Kidney (tissue), 14 donors: ENCODE results near the gene LRRC34. TPM values are rescaled to one million over a fixed set of nuclear protein-coding genes. Genes with fewer than 3 reads are reported as not detected.

Experiments used
- DNase-seq, 5 donors: peaks; one replicate each; pipeline ENCODE4 v3.0.0-alpha.2; 2013 to 2020
- FAIRE-seq: peaks from 2 replicates; lab custom pipeline; 2012; peaks lifted over from hg19 to GRCh38; lab: Jason Lieb, UNC
- H3K27ac ChIP-seq, 2 donors: one replicate each; pipeline ENCODE4 v1.7.0; 2013; ENCODE audit warnings: low read depth in 2 of 2, low read length in 2 of 2, inconsistent platforms in 1 of 2
- H3K27me3 ChIP-seq: one replicate; pipeline ENCODE4 v1.7.1; 2013; ENCODE audit warnings: low read length, inconsistent platforms; ENCODE audit not compliant: control insufficient read depth, insufficient read depth
- H3K36me3 ChIP-seq, 3 donors: one replicate each; pipeline versions ENCODE4 v1.7.0 to v1.7.1; 2013; ENCODE audit warnings: low read length in 3 of 3, control low read depth in 1 of 3, inconsistent platforms in 1 of 3; ENCODE audit not compliant: insufficient read depth in 3 of 3, control insufficient read depth in 2 of 3
- H3K4me1 ChIP-seq, 3 donors: one replicate each; pipeline versions ENCODE4 v1.7.0 to v1.7.1; 2013; ENCODE audit warnings: low read length in 3 of 3, inconsistent platforms in 1 of 3, low read depth in 1 of 3; ENCODE audit not compliant: control insufficient read depth in 2 of 3, insufficient read depth in 2 of 3
- H3K4me3 ChIP-seq, 3 donors: one replicate each; pipeline versions ENCODE4 v1.7.0 to v1.8.1; 2013; ENCODE audit warnings: low read length in 3 of 3, control low read depth in 1 of 3, inconsistent platforms in 1 of 3
- H3K9ac ChIP-seq, 3 donors: one replicate each; pipeline versions ENCODE4 v1.7.0 to v1.7.1; 2013; ENCODE audit warnings: low read length in 3 of 3, control low read depth in 1 of 3, inconsistent platforms in 1 of 3
- H3K9me3 ChIP-seq, 3 donors: one replicate each; pipeline versions ENCODE4 v1.7.0 to v1.7.1; 2013; ENCODE audit warnings: low read length in 3 of 3, control low read depth in 1 of 3, inconsistent platforms in 1 of 3; ENCODE audit not compliant: control insufficient read depth in 2 of 3, insufficient read depth in 1 of 3
- CTCF ChIP-seq: IDR thresholded peaks from 3 replicates; pipeline ENCODE4 v1.5.1; 2012; ENCODE audit warnings: mild to moderate bottlenecking, moderate library complexity, borderline replicate concordance; ENCODE audit not compliant: insufficient read depth; ENCODE audit errors: extremely low read depth
- intact Hi-C: fragments of 100-400 bp; cut with DNase I; formaldehyde crosslinking; loops from one replicate; pipeline ENCODE4 v1.11.1; 2022
- polyA plus RNA-seq: library from polyadenylated mRNA; stranded (reverse); fragments of 350-450 nt; fragmentation: Illumina TruSeq; extraction: RNeasy Lipid Tissue Mini Kit (QIAGEN cat#74804); gene quantifications from one replicate; pipeline ENCODE4 v1.2.3, GENCODE V29; 2014; ENCODE audit warnings: low read depth, low replicate concordance; ENCODE audit not compliant: insufficient read depth
- total RNA-seq: library from RNA; stranded (reverse); fragmentation: NEBNext Ultra II Directional; extraction: Animal tissue kit (Norgen Biotek cat#: 25700); gene quantifications from one replicate; pipeline ENCODE4 v1.2.1, GENCODE V29; 2021
- donor health status: control.
- donor health status: control.
- donor health status: control.
- donor health status: control.
- donor health status: control.
- donor health status: DM: yes; HTN: yes; CAD: no.
- donor health status: Normal renal cell carcinoma (clear cell type).

The LRRC34 gene
- total and polyA plus RNA-seq, 2 donors from 2014 or later = 4.0 to 5.7 TPM

- H3K4me1 ChIP-seq = no peaks in the 10 kb centered on the region
- intact Hi-C loops = no loop called here
- no peak overlapping the region for H3K9ac ChIP-seq
- no peak for TF ChIP-seq CTCF
- peaks cover 0 to 21% (median 8%) of the 10 kb centered on the region in 3 donors for H3K36me3 ChIP-seq
- DNase-seq (no peak), FAIRE-seq (no peak)
- no peak overlapping the region for H3K27ac ChIP-seq
- no peak overlapping the region for H3K4me3 ChIP-seq
- no peaks in the 10 kb centered on the region for H3K27me3 ChIP-seq
- no peaks in the 10 kb centered on the region for H3K9me3 ChIP-seq
Observed at GRCh38 chr3:169790687-169791429, 21.8 kb downstream of the LRRC34 start.

GRCh38 chr3:169790219-169790618 is 22.5 kb downstream of the LRRC34 start:
- no peak overlapping the region for H3K9ac ChIP-seq
- intact Hi-C loops = no loop called here
- no peaks in the 10 kb centered on the region for H3K27me3 ChIP-seq
- H3K4me1 ChIP-seq = no peaks in the 10 kb centered on the region
- no peak overlapping the region for H3K4me3 ChIP-seq
- DNase-seq (no peak), FAIRE-seq (no peak)
- TF ChIP-seq CTCF = no peak
- H3K36me3 ChIP-seq = peaks cover 2 to 26% (median 11%) of the 10 kb centered on the region in 3 donors
- H3K9me3 ChIP-seq = no peaks in the 10 kb centered on the region
- H3K27ac ChIP-seq = no peak overlapping the region

DNA sequence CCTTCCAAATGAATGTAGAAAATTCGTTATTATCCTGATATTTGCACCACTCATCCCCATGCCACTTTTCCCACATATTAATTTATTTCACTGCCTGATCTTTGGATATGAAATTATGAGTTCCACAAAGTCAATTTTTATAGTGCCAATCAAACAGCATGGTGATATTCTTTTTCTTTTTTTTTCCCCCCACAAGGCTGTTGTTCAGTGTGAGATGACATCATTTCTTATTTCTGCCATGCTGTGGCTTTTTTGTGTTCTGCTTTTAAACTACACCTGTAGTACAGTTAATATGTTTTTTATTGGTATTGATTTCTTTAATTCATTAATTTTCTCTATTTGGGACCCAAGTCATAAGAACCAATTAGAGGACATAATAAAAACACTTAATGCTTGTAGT is 24.9 kb downstream of the LRRC34 start:
- Histone ChIP-seq H3K36me3 (peaks cover 2 to 30% (median 13%) of the 10 kb centered on the region in 3 donors), H3K4me1 (no peaks in the 10 kb centered on the region), H3K4me3 (no peak overlapping the region), H3K9ac (no peak overlapping the region), H3K9me3 (no peaks in the 10 kb centered on the region), H3K27me3 (no peaks in the 10 kb centered on the region), H3K27ac (no peak overlapping the region)
- intact Hi-C loops = no loop called here
- DNase-seq (no peak), FAIRE-seq (no peak)
- no peak for TF ChIP-seq CTCF
